VCaP (cell line): Measurements from ENCODE around the gene CTNNA3.

Experiments
- H3K27ac ChIP-seq: fragments of 450-650 bp; 2 replicates; pipeline ENCODE4 v1.5.1; 2017
- TF ChIP-seq, protein P1 (sequence below): fragments of 450-650 bp; conservative IDR thresholded peaks from 2 replicates; pipeline ENCODE4 v1.5.1; 2017; ENCODE audit warnings: mild to moderate bottlenecking, moderate library complexity

Gene CTNNA3

DNA sequence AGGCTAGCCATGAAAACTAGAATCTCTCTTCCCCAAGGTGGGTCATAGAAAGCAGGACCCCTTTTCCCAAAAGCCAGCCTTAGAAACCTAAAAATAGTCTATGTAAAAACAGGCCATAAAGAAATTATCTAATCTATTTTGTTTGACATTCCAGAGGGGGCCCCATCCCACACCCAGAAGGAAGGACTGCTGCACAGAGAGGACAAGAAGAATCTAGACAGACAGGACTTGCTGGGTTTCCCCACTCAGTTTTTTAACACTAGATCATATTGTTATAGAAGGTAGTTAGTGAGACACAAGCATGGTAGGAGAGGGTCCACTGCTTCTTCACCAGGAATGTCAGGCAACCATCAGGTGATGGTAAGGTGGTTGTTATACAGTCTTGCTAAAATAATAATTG lies 413.1 kb downstream of the CTNNA3 start:
- TF ChIP-seq, protein P1, sequence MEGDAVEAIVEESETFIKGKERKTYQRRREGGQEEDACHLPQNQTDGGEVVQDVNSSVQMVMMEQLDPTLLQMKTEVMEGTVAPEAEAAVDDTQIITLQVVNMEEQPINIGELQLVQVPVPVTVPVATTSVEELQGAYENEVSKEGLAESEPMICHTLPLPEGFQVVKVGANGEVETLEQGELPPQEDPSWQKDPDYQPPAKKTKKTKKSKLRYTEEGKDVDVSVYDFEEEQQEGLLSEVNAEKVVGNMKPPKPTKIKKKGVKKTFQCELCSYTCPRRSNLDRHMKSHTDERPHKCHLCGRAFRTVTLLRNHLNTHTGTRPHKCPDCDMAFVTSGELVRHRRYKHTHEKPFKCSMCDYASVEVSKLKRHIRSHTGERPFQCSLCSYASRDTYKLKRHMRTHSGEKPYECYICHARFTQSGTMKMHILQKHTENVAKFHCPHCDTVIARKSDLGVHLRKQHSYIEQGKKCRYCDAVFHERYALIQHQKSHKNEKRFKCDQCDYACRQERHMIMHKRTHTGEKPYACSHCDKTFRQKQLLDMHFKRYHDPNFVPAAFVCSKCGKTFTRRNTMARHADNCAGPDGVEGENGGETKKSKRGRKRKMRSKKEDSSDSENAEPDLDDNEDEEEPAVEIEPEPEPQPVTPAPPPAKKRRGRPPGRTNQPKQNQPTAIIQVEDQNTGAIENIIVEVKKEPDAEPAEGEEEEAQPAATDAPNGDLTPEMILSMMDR = no peak

DNA sequence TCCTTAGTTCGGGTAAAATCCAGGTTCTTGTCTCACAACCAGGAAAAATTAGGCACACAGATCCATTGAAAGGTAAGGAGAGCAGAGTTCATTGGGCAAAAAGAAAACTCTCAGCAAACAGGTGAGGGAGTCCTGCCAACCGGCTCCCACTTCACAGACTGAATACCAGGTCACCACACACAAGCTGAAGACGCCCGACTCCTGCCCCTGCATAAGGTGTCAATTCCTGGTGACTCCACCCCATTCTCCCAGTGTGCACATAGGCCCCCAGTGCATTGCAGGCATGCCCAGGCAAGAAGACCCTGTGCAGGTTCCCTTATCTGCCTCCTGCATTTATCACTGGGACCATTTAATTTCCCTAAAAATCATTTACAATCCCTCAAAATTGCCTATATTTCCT lies 415.6 kb downstream of the CTNNA3 start:
- H3K27ac ChIP-seq = no peak overlapping the region
- TF ChIP-seq, protein P1 = no peak

More for the DNA sequence above, 413.1 kb downstream of the CTNNA3 start:
- H3K27ac ChIP-seq = no peak overlapping the region

DNA sequence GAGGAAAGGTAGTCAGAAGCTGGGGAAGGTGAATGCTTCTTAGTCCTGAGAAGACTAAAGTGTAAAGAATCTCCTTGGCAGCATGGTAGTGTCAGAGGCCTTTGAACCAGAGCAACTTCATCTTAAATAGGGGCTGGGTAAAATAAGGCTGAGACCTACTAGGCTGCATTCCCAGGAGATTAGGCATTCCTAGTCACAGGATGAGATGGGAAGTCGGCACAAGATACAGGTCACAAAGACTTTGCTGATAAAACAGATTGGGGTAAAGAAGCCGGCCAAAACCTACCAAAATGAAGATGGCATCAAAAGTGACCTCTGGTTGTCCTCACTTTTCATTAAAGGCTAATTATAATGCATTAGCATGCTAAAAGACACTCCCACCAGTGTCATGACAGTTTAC lies 418.6 kb downstream of the CTNNA3 start:
- no peak overlapping the region for H3K27ac ChIP-seq
- TF ChIP-seq, protein P1 = no peak

DNA sequence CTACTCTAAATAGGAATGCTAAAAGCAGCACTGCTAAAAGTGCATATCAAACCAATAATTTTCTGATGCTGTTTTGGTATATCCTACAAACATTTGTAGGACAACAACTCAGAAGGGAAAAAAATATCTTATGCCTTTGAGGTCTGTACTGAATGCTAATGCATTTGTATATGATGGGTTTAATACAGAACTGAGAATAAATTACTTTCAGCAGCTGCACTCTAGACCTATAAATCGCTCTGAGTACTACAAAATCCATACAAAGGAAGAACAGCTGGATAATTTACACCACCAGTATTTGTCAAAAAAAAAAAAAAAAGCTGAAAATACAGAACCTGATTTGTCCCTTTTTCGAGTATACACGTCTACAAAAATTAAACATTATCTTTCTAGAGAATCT lies 426.2 kb downstream of the CTNNA3 start:
- TF ChIP-seq, protein P1 = no peak
- no peak overlapping the region for H3K27ac ChIP-seq

DNA sequence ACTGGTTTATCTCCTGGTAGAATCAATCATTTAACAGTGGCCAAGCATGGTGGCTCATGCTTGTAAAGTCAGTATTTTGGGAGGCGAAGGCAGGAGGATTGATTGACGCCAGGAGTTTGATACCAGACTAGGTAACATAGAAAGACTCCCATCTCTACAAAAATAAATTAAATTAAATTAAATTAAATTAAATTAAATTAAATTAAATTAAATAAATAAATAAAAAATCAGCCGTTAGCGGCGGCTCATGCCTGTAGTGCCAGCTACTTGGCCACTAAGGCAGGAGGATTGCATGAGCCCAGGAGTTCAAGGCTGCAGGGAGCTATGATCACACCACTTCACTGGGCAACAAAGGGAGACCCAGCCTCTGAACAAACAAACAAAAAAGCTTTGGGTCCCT lies 427.8 kb downstream of the CTNNA3 start:
- TF ChIP-seq, protein P1 = no peak
- no peak overlapping the region for H3K27ac ChIP-seq

DNA sequence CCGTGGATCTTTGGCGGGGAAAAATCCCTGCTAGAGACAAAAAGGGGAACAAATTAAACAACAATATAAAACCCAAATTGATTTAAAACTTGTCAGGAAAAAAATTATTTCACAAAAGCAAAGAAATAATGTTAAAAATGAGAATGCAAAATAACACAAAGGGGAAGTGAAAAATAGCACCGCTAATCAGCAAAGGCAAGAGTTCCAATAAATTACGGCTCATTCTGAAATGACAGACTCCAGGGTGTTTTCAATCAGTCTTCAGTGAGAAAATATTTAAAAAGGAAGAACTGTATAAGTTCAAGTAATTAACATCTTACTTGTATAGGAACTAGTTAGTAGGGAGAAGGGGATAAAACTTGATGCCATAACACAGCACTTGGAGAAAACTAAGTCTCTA lies 433.3 kb downstream of the CTNNA3 start:
- no peak overlapping the region for H3K27ac ChIP-seq
- TF ChIP-seq, protein P1 = no peak

DNA sequence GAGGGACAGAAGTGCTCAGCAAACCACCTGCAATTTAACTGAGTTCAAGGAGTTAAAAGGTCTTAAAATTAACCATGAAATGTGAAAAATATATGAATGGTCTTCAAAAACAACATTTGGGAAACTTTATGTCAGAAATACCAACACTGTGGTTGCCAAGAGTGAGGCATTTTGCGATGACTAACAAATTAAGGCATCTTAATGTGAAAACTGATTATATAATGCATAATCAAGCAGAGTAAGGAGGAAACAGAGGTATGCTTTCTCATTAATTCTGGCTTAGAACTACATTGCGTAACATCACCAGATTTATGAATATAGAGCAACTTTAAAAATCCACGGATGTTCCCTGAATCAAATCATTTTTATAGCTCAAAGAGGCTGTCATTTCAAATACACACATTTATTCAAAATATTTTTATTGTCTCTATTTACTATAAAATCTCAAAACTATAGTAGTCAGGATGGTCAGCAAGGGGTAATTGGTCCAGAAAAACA lies 434.6 kb downstream of the CTNNA3 start:
- TF ChIP-seq, protein P1 = no peak
- peak overlapping the region; percentile 92 for H3K27ac ChIP-seq
